ENCODE results near the gene TSPAN5. TPM values are rescaled to one million over a fixed set of nuclear protein-coding genes. Genes with fewer than 3 reads are reported as not detected.

TSPAN5 gene
- total RNA-seq, 5 donors from 2014 or later (not counting 1 experiment from before 2014, with no cell fraction given) = 9.6 to 12.4 (median 10.3) TPM

- Histone ChIP-seq H3K4me3 (ENCODE audit: control insufficient read depth in 1 of 2, extremely low read depth in 1 of 2, low read length in 1 of 2) (no peak overlapping the region), H3K36me3 (ENCODE audit: control insufficient read depth in 2 of 2, extremely low read depth in 1 of 2, insufficient read depth in 1 of 2, low read length in 1 of 2) (no peaks in the 10 kb centered on the region), H3K4me1 (ENCODE audit: control insufficient read depth in 1 of 2, extremely low read depth in 1 of 2, insufficient read depth in 2 of 2, low read length in 2 of 2) (peaks cover 12 to 15% of the 10 kb centered on the region in 2 experiments), H3K27me3 (replicated peaks in 1 of 2; ENCODE audit: control insufficient read depth in 2 of 2, extremely low read depth in 1 of 2, insufficient read depth in 2 of 2, low read length in 1 of 2) (no peaks in the 10 kb centered on the region), H3K9me3 (no peaks in the 10 kb centered on the region), H3K27ac (ENCODE audit: low read length) (no peak overlapping the region)
- Mint-ChIP-seq H3K9me3 (no peaks in the 10 kb centered on the region), H3K4me3 (no peak overlapping the region), H3K4me1 (peaks cover 41 to 58% (median 54%) of the 10 kb centered on the region in 3 donors), H3K27me3 (no peaks in the 10 kb centered on the region), H3K27ac (no peak overlapping the region), H3K36me3 (no peaks in the 10 kb centered on the region)
- ChIA-PET CTCF (interaction anchor here in 1 of 2 donors (0.5 kb wide), 1 partner anchor 10 kb away, joined by 3 read pairs; no protein-coding TSS in a partner anchor), POLR2A (no interaction called here)
- no peak for DNase-seq
- no CpG with 5 or more reads among the region's 3 CpGs for WGBS (ENCODE audit: insufficient coverage)
- no peak for ATAC-seq (replicated peaks in 1 of 4)
Measured at GRCh38 chr4:98686043-98686707, 27.8 kb upstream of the TSPAN5 start.

GRCh38 chr4:98685225-98686042 lies 27.0 kb upstream of the TSPAN5 start:
- no peak overlapping the region for H3K4me3 Mint-ChIP-seq
- H3K4me1 Mint-ChIP-seq = peaks cover 41 to 51% (median 48%) of the 10 kb centered on the region in 3 donors
- no peaks in the 10 kb centered on the region for H3K27me3 ChIP-seq (replicated peaks in 1 of 2; ENCODE audit: control insufficient read depth in 2 of 2, extremely low read depth in 1 of 2, insufficient read depth in 2 of 2, low read length in 1 of 2)
- no peaks in the 10 kb centered on the region for H3K9me3 Mint-ChIP-seq
- no peaks in the 10 kb centered on the region for H3K9me3 ChIP-seq
- H3K27me3 Mint-ChIP-seq = no peaks in the 10 kb centered on the region
- peak in 2 of 4 experiments; percentile 21 to 56 for ATAC-seq (replicated peaks in 1 of 4)
- ChIA-PET CTCF (no interaction called here), POLR2A (no interaction called here)
- no peaks in the 10 kb centered on the region for H3K36me3 ChIP-seq (ENCODE audit: control insufficient read depth in 2 of 2, extremely low read depth in 1 of 2, insufficient read depth in 1 of 2, low read length in 1 of 2)
- H3K36me3 Mint-ChIP-seq = no peaks in the 10 kb centered on the region
- H3K27ac ChIP-seq (ENCODE audit: low read length) = no peak overlapping the region
- DNase-seq = peak in 4 of 35 experiments; percentile 12 to 31 (median 16)
- H3K4me3 ChIP-seq (ENCODE audit: control insufficient read depth in 1 of 2, extremely low read depth in 1 of 2, low read length in 1 of 2) = no peak overlapping the region
- WGBS (ENCODE audit: insufficient coverage) = 100% methylated on average over 1 of the region's 8 CpGs
- no peak overlapping the region for H3K27ac Mint-ChIP-seq
- peaks cover 12 to 15% of the 10 kb centered on the region in 2 experiments for H3K4me1 ChIP-seq (ENCODE audit: control insufficient read depth in 1 of 2, extremely low read depth in 1 of 2, insufficient read depth in 2 of 2, low read length in 2 of 2)

DNA sequence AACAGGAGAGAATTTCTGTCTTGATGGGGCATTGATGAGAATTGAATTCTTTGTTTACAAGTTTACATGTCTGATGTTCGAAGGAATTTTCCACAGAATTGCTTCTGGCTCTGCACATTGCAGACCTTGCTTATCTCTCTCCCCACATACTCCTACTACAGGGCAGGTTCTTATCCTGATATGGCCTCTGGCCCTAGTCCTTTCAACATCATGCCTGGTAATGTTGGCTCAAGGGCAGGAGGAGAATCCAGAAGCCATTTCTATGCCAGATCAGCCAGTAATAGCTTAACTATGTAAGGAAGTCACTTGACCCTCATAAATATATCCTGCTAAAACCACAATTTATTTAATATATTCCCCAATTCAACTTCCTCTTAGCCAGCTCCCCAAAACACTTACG lies 24.3 kb upstream of the TSPAN5 start:
- Histone ChIP-seq H3K4me1 (ENCODE audit: control insufficient read depth in 1 of 2, extremely low read depth in 1 of 2, insufficient read depth in 2 of 2, low read length in 2 of 2) (no peaks in the 10 kb centered on the region), H3K27ac (ENCODE audit: low read length) (no peak overlapping the region), H3K27me3 (replicated peaks in 1 of 2; ENCODE audit: control insufficient read depth in 2 of 2, extremely low read depth in 1 of 2, insufficient read depth in 2 of 2, low read length in 1 of 2) (no peaks in the 10 kb centered on the region), H3K9me3 (no peaks in the 10 kb centered on the region), H3K36me3 (ENCODE audit: control insufficient read depth in 2 of 2, extremely low read depth in 1 of 2, insufficient read depth in 1 of 2, low read length in 1 of 2) (no peaks in the 10 kb centered on the region), H3K4me3 (ENCODE audit: control insufficient read depth in 1 of 2, extremely low read depth in 1 of 2, low read length in 1 of 2) (no peak overlapping the region)
- H3K27me3 Mint-ChIP-seq = no peaks in the 10 kb centered on the region
- H3K36me3 Mint-ChIP-seq = no peaks in the 10 kb centered on the region
- ChIA-PET POLR2A (interaction anchor here (0.5 to 0.6 kb wide), 2 partner anchors 808 to 1087 kb away, joined by 3 to 4 read pairs; no protein-coding TSS in a partner anchor), CTCF (no interaction called here)
- 100% methylated on average over 1 of the region's 2 CpGs for WGBS (ENCODE audit: insufficient coverage)
- no peak overlapping the region for H3K4me3 Mint-ChIP-seq
- peak overlapping the region in 1 of 2 donors; percentile 16 for H3K27ac Mint-ChIP-seq
- DNase-seq (no peak), ATAC-seq (replicated peaks in 1 of 4) (no peak)
- H3K4me1 Mint-ChIP-seq = peaks cover 18 to 25% (median 22%) of the 10 kb centered on the region in 3 donors
- no peaks in the 10 kb centered on the region for H3K9me3 Mint-ChIP-seq

DNA sequence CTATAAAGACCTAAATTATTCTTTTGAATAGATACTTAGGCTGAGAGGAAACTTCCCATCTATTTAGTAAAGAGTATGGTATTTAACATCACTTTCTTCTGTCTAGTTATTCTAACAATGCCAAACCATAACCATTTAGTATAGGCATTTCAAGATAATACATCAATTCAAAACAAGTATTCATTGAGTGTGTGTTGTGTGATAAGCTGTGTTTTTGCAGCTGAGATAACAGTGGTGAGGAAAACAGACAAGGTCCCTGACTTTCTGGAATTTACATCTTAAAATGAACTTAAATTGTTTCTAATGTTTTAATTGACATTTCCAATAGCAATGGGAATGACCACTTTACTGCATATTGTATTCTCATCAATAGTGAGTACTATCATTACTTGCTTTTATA lies 22.4 kb upstream of the TSPAN5 start:
- Histone ChIP-seq H3K4me3 (ENCODE audit: control insufficient read depth in 1 of 2, extremely low read depth in 1 of 2, low read length in 1 of 2) (no peak overlapping the region), H3K27me3 (replicated peaks in 1 of 2; ENCODE audit: control insufficient read depth in 2 of 2, extremely low read depth in 1 of 2, insufficient read depth in 2 of 2, low read length in 1 of 2) (no peaks in the 10 kb centered on the region), H3K27ac (ENCODE audit: low read length) (no peak overlapping the region), H3K9me3 (no peaks in the 10 kb centered on the region), H3K4me1 (ENCODE audit: control insufficient read depth in 1 of 2, extremely low read depth in 1 of 2, insufficient read depth in 2 of 2, low read length in 2 of 2) (no peaks in the 10 kb centered on the region), H3K36me3 (ENCODE audit: control insufficient read depth in 2 of 2, extremely low read depth in 1 of 2, insufficient read depth in 1 of 2, low read length in 1 of 2) (no peaks in the 10 kb centered on the region)
- Mint-ChIP-seq H3K4me1 (peaks cover 4 to 11% (median 8%) of the 10 kb centered on the region in 3 donors), H3K36me3 (no peaks in the 10 kb centered on the region), H3K27me3 (no peaks in the 10 kb centered on the region), H3K9me3 (no peaks in the 10 kb centered on the region), H3K4me3 (no peak overlapping the region), H3K27ac (no peak overlapping the region)
- DNase-seq = no peak
- ATAC-seq (replicated peaks in 1 of 4) = no peak
- ChIA-PET CTCF (no interaction called here), POLR2A (no interaction called here)

DNA sequence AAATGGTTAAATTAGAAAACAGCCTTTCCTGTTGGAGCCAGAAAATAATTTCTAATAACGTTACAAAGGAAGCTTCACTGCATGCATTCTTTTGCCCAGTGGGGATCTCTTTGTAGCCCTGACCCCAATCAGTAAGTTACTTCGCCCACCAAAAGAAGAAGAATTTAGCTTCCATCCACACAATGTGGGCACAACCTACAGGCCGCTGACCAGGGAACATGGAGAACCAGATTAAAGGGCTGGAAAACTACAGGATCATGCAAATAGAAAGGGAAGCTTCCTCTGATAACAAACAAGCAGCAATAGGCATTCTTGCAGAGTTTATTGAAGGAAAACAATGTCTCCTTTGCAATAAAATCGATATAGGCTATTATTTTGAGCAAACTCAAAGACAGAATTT lies 21.3 kb upstream of the TSPAN5 start:
- Mint-ChIP-seq H3K4me3 (no peak overlapping the region), H3K27me3 (no peaks in the 10 kb centered on the region), H3K27ac (no peak overlapping the region), H3K9me3 (no peaks in the 10 kb centered on the region), H3K4me1 (peaks cover 0 to 6% (median 4%) of the 10 kb centered on the region in 3 donors), H3K36me3 (no peaks in the 10 kb centered on the region)
- DNase-seq (no peak), ATAC-seq (replicated peaks in 1 of 4) (no peak)
- H3K36me3 ChIP-seq (ENCODE audit: control insufficient read depth in 2 of 2, extremely low read depth in 1 of 2, insufficient read depth in 1 of 2, low read length in 1 of 2) = no peaks in the 10 kb centered on the region
- ChIA-PET POLR2A (no interaction called here), CTCF (no interaction called here)
- no peaks in the 10 kb centered on the region for H3K4me1 ChIP-seq (ENCODE audit: control insufficient read depth in 1 of 2, extremely low read depth in 1 of 2, insufficient read depth in 2 of 2, low read length in 2 of 2)
- H3K27me3 ChIP-seq (replicated peaks in 1 of 2; ENCODE audit: control insufficient read depth in 2 of 2, extremely low read depth in 1 of 2, insufficient read depth in 2 of 2, low read length in 1 of 2) = no peaks in the 10 kb centered on the region
- no peak overlapping the region for H3K27ac ChIP-seq (ENCODE audit: low read length)
- H3K9me3 ChIP-seq = no peaks in the 10 kb centered on the region
- 100% methylated on average over 2 of the region's 4 CpGs for WGBS (ENCODE audit: insufficient coverage)
- H3K4me3 ChIP-seq (ENCODE audit: control insufficient read depth in 1 of 2, extremely low read depth in 1 of 2, low read length in 1 of 2) = no peak overlapping the region

- POLR2A ChIA-PET = no interaction called here
- H3K4me1 ChIP-seq (ENCODE audit: control insufficient read depth in 1 of 2, extremely low read depth in 1 of 2, insufficient read depth in 2 of 2, low read length in 2 of 2) = no peaks in the 10 kb centered on the region
- H3K9me3 ChIP-seq = no peaks in the 10 kb centered on the region
- no peaks in the 10 kb centered on the region for H3K9me3 Mint-ChIP-seq
- no peaks in the 10 kb centered on the region for H3K27me3 Mint-ChIP-seq
- H3K36me3 Mint-ChIP-seq = no peaks in the 10 kb centered on the region
- H3K4me3 Mint-ChIP-seq = no peak overlapping the region
- no peaks in the 10 kb centered on the region for H3K36me3 ChIP-seq (ENCODE audit: control insufficient read depth in 2 of 2, extremely low read depth in 1 of 2, insufficient read depth in 1 of 2, low read length in 1 of 2)
- ATAC-seq (replicated peaks in 1 of 4) (no peak), DNase-seq (no peak)
- CTCF ChIA-PET = no interaction called here
- no peak overlapping the region for H3K4me3 ChIP-seq (ENCODE audit: control insufficient read depth in 1 of 2, extremely low read depth in 1 of 2, low read length in 1 of 2)
- H3K4me1 Mint-ChIP-seq = peaks cover 7 to 20% (median 8%) of the 10 kb centered on the region in 3 donors
- no peak overlapping the region for H3K27ac ChIP-seq (ENCODE audit: low read length)
- 96% methylated on average over 2 of the region's 3 CpGs for WGBS (ENCODE audit: insufficient coverage)
- no peaks in the 10 kb centered on the region for H3K27me3 ChIP-seq (replicated peaks in 1 of 2; ENCODE audit: control insufficient read depth in 2 of 2, extremely low read depth in 1 of 2, insufficient read depth in 2 of 2, low read length in 1 of 2)
- no peak overlapping the region for H3K27ac Mint-ChIP-seq
Measured at GRCh38 chr4:98677799-98678198, 19.4 kb upstream of the TSPAN5 start.

Measured in T-cell (primary cell).